NCI-H524 treated with DMSO at 0.1 percent for 48 hours (cell line): ENCODE results near the gene FUT8.

ENCODE experiments used
- DNase-seq: peaks from one replicate; lab custom pipeline; 2025; lab: John Stamatoyannopoulos, UW

FUT8 gene

GRCh38 chr14:65558363-65558762 is 145.8 kb downstream of the FUT8 start:
- no peak for DNase-seq

DNA sequence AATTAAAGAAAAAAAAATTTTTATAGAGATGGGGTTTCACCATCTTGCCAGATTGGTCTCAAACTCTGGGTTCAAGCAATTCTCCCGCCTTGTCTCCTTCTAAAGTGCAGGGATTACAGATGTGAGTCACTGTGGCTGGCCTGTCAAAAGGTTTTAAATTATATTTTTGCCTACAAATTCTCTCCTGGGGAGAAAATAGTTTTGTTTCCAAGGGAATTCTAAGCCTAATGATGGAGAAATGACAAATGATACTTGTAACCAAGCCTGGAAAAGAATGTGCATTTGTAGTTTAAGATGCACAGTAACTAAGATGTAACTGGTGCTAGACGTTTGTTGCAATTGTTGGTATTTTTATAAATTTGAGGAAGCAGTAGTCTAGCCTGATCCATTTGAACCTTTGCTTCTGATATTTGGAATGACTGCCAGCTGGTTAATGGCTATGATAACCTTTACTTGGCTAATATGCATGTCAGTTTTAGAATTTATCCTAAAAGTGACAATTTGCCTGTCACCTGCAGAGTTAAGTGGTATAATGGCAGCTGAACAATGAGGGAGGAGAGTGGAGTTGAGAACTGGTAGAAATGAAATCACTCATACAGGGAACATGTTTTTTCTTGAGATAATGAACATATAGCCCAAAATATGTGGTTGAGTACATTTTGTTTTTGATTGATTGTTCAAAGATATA is 148.0 kb downstream of the FUT8 start:
- DNase-seq, result no peak

GRCh38 chr14:65564370-65564769 is 151.8 kb downstream of the FUT8 start:
- no peak for DNase-seq

DNA sequence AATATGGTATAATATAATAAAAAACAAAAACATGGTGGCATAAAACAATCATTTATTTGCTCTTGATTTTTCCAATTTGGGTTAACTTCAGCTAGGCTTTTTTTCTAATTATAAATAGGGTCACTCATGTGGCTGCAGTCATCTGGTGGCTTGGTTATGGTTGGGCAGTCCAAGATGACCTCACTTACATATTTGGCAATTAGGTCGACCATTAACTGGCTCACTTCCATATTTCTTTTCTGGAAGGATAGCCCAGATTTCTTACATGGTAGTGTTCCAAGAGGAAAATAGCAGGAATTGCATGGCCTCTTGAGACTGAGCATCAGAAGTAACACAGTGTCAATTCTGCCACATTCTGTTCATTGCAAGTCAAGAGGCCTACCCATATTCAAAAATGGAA is 153.4 kb downstream of the FUT8 start:
- DNase-seq, result no peak

- no peak for DNase-seq
These were observed 154.4 kb downstream of the FUT8 start for GRCh38 chr14:65566820-65567522.

DNA sequence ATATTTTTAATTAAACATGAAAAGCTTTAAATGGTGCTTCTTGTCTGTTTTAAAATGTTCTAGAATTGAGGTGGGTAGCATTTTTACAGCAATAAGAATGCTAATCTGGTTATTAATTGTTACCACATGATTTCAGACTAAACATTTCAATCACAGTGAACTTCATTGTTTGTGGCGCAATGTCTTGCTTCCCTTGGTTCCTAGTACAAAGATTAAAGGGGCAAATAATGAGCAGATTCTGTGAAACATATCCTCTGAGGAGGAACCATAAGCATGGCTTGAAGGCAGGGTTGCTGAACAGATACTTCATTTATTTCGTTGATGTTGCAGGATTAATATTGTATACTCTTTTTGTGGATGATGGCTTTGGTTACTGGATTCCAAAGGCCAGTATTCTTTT is 162.1 kb downstream of the FUT8 start:
- no peak for DNase-seq

DNA sequence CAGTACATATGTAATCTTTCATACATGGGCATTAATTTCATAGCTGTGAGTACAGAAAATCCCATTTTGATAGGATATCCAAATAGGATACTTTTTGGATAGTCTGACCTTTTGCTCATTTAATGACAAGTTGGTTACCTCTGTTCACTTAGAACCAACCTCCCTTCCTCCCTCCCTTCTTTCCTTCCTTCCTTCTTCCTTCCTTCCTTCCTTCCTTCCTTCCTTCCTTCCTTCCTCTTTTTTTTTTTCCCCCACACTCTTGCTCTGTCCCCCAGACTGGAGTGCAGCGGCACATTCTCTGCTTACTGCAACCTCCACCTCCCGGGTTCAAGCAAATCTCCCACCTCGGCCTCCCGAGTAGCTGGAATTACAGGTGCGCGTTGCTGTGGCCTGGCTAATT is 162.9 kb downstream of the FUT8 start:
- no peak for DNase-seq

- DNase-seq, result no peak
These were observed 168.4 kb downstream of the FUT8 start for GRCh38 chr14:65580973-65581372.

GRCh38 chr14:65581378-65581777 is 168.8 kb downstream of the FUT8 start:
- DNase-seq, result no peak

DNA sequence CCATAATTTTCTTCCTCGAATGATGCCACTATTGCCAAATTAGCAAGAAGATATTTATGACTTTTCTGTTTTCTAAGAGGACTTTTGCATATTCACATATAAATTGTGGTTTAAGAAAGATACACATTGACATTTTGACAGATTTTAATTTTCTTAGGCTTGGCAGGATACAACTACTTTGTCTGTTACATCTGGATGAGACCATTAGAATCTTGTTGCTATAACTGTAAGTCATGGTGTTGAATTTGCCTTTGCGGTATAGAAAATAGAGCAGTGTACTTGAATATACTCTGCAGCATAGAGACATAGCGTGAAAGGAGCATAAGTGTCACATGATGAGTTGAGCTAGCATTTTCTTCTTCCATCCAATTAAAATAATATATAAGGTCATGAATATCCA is 169.3 kb downstream of the FUT8 start:
- DNase-seq, result no peak

- DNase-seq, result no peak
These were observed 172.7 kb downstream of the FUT8 start for GRCh38 chr14:65585216-65585615.

- no peak for DNase-seq
These were observed 176.1 kb downstream of the FUT8 start for GRCh38 chr14:65588426-65589140.

GRCh38 chr14:65594153-65594881 is 181.8 kb downstream of the FUT8 start:
- DNase-seq, result no peak

GRCh38 chr14:65594882-65595237 is 182.3 kb downstream of the FUT8 start:
- no peak for DNase-seq

DNA sequence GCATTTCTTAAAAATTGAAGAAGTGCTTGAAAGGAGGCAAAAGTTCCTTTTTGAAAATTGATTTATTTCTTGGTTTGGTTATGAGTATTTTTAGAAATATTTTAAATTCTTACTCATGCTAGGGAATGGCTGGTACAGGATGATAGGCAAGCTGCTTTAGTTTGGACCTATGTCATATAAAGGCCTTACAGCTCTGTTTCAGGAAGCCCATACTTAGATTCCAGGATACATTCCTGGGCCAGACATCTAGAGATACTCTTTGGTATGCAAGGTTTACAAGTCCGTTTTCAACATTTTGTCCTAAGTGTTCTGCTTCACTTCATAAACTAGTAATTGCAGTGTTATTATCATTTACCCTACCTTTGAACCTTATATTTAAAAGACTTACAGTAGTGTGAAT is 186.8 kb downstream of the FUT8 start:
- DNase-seq, result no peak

- no peak for DNase-seq
These were observed 188.2 kb downstream of the FUT8 start for GRCh38 chr14:65600742-65601141.

DNA sequence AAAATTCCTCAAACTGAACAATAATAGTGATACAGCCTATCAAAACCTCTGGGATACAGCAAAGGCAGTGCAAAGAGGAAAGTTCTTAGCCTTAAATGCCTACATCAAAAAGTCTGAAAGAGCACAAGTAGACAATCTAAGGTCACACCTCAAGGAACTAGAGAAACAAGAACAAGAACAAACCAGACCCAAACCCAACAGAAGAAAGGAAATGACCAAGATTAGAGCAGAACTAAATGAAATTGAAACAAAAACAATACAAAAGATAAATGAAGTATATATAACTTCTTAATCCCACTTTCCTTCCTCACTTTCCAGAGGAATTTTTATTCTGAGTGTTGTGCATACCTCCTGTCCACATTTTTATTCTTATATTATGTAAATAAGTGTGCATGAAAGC is 192.0 kb downstream of the FUT8 start:
- no peak for DNase-seq

DNA sequence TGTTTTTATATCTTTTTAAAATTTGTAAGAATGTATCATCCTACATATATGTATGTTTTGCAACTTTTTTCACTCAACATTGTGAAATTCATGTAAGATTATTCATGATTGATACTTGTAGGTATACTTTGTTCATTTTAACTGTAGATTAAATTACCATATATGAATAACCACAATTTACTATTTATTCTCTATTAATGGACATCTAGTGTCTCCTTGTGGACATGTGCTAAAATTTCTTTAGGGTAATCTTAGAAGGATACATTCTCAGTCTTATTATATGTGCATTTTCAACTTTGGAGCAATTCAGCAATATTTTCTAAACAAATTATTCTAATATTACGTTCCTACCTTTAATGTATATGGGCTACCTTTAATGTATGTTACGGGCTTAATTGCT is 192.4 kb downstream of the FUT8 start:
- no peak for DNase-seq

- DNase-seq, result no peak
These were observed 193.9 kb downstream of the FUT8 start for GRCh38 chr14:65606460-65606859.

DNA sequence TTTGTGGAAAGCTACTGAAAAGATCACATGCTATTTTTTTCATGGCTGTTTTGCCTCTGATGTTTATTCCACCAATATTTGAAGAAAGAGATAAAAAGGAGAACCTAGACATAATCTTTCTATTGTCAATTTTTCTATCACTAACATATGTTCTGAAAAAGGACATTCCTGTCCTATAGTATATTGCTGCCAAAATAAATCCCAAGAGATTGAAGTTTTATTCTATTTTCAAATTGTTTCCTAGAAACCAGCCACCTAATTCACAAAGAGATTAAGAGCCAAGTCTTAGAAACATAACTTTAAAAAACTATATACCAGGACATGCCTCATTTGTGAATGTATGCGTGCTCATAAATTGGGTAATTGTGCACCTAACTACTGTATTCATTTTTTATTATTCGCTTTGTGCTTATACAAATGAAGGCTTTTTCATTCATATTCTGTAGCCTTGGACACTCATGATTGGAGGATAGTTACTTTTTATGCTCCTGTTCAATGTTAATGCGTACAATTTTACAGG is 200.7 kb downstream of the FUT8 start:
- DNase-seq, result no peak

- DNase-seq, result no peak
These were observed 206.5 kb downstream of the FUT8 start for GRCh38 chr14:65618996-65619395.

- DNase-seq, result no peak
These were observed 207.7 kb downstream of the FUT8 start for GRCh38 chr14:65620195-65620594.
